COR-L47 (cell line): ENCODE measurements around the gene VWA5B1.

Experiments
- DNase-seq: peaks from one replicate; lab custom pipeline; 2025; lab: John Stamatoyannopoulos, UW

The VWA5B1 gene

GRCh38 chr1:20322081-20322824 lies 31.6 kb downstream of the VWA5B1 start:
- no peak for DNase-seq

GRCh38 chr1:20322825-20323612 lies 32.3 kb downstream of the VWA5B1 start:
- no peak for DNase-seq

DNA sequence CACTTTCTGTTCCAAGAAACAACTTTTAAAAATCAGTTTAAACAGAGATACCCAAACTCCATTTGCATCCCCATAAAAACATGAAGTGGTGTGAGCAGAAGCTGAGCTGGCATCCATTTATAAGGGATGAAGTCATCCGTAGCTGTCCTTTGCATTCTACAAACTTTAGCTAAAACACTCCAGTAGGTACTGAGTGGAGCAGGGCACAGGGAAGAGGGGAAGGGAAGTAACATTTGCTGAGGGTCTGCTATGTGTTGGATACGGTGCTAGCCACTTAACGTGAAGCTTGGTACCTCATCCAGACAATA lies 32.9 kb downstream of the VWA5B1 start:
- no peak for DNase-seq

DNA sequence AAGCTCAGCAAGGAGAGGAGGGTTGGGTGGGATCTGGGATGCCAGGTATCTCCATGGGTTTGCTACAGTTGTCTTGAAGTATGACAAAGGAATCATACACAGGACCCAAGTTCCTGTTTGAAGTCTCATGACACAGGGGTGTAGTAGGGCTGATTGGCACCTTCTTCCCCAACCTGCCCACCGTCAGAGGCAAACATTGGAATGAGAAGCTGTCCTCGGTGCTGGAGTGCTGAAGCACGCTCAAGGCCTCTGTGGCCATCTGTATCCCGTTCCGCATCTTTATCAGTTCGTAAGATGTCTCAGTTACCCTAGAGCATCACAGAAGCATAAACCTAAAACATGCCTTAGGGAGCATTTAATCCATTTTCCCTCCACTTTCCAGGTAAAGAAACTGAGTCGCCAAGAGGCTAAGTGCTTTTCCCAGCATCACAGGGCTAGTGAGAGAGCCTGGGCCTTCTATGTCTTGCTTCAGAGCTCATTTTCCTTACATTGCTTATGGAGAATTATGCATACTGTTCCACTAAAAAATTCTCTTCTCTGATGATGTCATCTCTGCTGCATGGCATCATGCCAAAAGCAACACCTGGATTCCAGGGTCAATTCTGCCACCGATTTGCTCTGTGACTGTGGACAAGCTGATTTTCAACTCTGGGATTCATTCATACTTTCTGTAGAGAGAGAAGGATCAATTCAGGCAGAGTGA lies 34.2 kb downstream of the VWA5B1 start:
- DNase-seq, result no peak

DNA sequence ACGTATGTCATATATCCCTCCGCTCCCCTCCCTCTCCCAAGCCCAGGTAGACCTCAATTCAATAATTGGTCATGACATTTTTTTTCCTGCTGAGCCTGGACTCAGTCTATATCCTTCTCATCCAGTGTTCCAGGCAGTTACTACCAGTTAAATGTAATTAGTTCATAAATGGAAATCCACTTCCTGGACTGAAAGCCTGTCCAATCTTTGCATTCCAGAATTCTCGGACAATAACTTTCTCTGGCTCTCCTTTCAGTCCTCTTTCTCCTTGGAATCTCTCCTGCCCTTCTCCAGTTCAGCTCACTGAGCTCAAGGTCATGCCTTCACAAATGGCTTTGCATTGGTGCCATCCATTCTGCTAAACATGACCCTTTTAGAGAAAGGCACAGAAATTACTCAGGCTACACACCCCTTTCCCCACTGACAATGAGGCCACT lies 34.8 kb downstream of the VWA5B1 start:
- no peak for DNase-seq

DNA sequence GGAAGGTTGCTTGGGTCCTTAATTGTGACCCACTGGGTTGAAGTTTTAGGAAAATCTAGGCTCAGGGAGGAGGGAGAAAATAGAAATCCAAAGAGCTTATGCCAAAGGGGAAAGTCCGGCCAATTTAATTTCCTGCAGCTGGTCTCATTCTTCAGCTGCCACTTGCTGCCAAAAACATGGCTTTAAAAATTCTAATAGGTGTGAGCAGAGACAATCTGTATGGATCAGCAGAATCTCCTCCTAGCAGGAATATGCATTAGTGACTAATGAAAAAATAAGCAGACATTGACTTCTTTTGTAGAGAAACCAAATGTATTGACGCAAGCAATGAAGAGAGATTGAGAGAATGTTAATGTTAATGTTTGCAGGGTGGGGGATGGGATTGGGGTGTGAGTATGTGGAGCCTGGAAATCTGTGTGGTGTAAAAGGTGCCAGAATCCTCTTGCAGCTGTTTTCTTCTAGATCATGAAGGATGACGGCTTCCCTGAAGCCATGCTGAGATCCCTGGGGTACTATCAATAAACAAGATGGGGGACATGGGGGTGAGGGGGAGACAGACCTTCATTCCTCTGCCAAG lies 35.3 kb downstream of the VWA5B1 start:
- DNase-seq, result no peak

GRCh38 chr1:20327467-20327866 lies 36.8 kb downstream of the VWA5B1 start:
- no peak for DNase-seq

DNA sequence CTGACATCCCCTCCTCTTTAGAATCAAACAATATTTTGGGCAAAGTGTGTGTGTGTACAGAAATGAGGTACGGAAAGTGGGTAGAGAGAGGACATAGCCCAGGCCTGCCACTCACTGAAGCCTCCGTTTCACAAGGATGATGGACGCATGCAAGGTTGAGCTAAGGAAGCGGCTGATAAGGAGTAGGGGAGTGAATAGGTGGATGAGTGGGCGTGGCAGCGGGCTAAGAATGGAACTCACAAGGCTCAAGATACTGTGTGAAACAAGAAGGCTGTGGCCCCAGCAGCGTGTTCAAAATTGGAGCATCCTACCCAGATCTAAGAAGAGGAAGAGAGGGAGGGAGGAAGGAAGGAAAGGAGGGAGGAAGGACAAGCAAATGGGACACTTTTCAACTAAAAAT lies 37.5 kb downstream of the VWA5B1 start:
- DNase-seq, result no peak

DNA sequence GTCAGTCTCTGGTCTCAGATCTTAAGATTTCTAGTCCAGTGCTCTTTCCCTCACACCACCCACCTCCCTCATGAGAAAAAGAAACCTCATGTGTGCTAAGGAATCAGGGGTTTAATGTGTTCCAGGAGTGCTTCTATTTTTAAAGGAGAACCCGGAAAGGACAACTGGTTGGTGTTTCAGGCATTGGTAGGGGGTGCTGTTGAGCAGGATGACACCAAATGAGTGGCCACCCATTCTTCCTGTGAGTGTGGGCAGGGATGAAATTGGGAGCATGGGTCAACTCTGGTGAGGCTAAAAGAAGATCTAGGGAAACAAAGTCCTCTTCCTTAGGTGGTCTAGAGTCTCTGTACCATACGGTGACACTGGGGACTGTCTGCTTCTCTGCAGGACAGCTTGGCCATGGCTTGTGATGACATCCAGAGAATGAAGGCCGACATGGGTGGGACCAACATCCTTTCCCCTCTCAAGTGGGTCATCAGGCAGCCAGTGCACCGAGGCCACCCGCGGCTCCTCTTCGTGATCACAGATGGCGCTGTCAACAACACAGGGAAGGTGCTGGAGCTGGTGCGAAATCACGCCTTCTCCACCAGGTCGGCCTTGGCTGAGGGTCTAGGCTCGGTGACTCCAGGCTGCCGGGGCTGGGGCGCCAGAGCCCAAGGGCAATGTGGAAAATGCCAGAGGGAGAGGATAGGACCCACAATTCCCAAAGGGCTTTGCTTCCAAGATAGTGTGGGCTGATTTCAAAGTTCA lies 39.3 kb downstream of the VWA5B1 start:
- DNase-seq, result no peak

GRCh38 chr1:20334103-20334502 lies 43.4 kb downstream of the VWA5B1 start:
- DNase-seq, result no peak

- no peak for DNase-seq
Observed at GRCh38 chr1:20336105-20336605, 45.5 kb downstream of the VWA5B1 start.

DNA sequence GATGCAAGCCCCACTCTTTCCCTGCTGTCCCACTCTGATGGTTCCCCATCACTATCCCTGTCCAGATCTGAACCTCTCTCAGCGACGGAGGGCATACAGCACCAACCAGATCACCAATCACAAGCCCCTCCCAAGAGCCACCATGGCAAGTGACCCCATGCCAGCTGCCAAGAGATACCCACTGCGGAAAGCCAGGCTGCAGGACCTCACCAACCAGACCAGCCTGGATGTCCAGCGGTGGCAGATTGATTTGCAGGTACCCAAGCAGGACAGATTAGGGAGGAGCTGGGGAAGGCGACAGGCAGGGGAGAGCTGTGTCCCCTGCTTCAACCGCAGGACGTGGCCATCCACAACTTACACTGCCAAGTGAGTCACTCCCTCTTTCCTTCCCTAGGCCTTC lies 46.9 kb downstream of the VWA5B1 start:
- no peak for DNase-seq

DNA sequence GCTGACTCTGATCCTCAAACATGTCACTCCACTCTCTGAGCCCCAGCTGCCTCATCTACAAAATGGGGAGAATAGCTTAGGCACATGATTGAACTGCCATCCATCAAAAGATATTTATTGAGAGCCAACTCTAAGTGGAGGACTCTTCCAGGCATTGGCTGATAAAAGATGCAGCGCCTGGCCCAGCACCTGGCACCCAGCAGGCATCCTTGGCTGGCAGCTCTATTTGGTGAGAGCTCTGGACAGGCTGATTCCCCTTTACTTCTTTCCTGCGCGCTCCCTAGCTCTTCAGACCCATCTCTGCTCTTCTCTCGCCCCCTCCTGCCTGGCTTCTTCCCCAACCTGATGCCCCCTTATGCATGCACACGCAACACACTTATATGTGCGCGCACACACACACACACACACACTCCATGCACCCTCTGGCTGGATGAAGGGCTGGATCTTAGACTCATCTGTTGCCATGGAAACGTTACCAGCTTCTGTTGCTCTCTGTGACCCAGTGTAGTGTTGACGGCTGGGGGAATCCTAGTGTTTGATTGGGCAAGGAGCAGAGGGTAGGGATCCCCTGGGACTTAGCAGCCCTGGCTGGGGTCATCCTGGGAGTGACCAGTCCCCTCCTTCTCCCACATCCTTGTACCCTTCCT lies 49.3 kb downstream of the VWA5B1 start:
- DNase-seq, result peak; percentile 35

GRCh38 chr1:20342294-20343148 lies 51.8 kb downstream of the VWA5B1 start:
- DNase-seq, result no peak

DNA sequence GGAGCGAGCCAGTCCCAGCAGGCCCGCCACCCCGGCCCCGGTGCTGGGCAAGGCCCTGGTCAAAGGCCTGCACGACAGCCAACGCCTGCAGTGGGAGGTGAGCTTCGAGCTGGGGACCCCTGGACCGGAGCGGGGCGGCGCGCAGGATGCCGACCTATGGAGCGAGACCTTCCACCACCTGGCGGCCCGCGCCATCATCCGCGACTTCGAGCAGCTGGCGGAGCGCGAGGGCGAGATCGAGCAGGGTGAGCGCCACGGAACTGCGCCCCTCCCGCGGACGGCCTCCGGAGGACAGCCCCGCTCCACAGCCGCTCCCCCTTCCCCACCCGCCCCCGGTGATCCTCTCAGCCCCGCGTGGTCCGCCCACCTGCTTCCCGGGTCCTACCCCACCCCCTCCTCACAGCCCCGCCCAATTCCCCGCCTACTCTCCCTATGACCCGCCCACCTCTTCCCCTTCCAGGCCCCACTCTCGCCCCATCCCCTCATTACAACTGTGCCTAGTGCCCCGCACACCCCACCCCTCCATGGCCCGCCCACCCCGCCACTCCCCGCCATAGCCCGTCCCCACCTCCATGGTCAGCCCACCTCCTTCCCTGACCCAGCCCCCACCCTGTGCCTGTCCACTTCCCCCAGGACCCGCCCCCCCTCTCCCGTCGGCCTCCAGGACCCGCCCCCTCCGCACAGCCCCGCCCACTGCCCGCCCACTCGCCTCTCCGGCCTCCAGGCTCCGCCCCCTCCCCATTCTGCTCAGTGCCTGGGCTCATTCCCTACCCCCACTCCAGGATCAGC lies 52.7 kb downstream of the VWA5B1 start:
- no peak for DNase-seq

DNA sequence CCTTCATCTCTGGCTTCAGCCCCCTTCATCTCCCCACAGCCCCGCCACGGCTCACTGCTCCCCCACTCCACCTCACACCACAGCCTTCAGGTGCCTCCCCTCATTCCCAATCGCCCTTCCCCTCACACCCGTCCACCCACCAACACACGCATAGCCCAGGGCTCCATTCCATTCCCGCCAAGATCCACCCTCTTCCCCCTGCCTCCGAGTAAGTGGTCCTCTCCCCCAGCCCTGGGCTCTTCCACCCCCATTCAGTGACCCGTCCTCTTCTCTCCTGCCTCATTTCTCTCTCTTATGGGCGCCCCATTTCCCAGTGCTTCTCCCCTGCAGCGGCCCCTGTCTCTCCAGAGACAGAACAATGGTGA lies 53.2 kb downstream of the VWA5B1 start:
- DNase-seq, result no peak

GRCh38 chr1:20344738-20345137 lies 54.1 kb downstream of the VWA5B1 start:
- no peak for DNase-seq

DNA sequence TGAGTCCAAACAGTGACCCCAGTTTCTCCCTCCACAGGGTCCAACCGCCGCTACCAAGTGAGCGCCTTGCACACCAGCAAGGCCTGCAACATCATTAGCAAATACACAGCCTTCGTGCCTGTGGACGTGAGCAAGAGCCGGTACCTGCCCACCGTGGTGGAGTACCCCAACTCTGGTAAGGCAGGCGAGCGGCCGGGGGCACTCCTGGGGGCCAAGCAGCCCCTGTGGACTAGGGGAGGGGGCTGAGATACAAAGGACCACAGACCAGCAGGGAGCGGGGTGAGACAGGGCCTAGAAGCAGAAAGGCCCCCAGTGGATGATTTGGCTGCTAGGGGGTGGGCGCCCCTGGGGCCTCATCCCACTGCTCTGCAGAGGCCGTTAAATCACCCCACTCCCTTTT lies 54.7 kb downstream of the VWA5B1 start:
- DNase-seq, result no peak

- no peak for DNase-seq
Observed at GRCh38 chr1:20346433-20346832, 55.8 kb downstream of the VWA5B1 start.

GRCh38 chr1:20347699-20348098 lies 57.0 kb downstream of the VWA5B1 start:
- no peak for DNase-seq
